Ovary (tissue), 3 donors: ENCODE measurements around the gene MMP28.
"Not testable (repeated sequence)": the region's sequence is repeated elsewhere in the genome, so short reads cannot be mapped to it uniquely, and the experiment has no call there.

Source experiments
- CTCF ChIP-seq, 3 donors: fragments of 450-650 bp in 2 of 3; fragments of 200-600 bp in 1 of 3; IDR thresholded peaks; one replicate each; pipeline versions ENCODE4 v1.5.1 to v1.8.0; 2016 to 2022; ENCODE audit warnings: antibody characterized with exemption in 3 of 3, mild to moderate bottlenecking in 1 of 3
- POLR2A ChIP-seq: fragments of 450-650 bp; IDR thresholded peaks from one replicate; pipeline ENCODE4 v1.6.1; 2017; ENCODE audit warnings: antibody characterized with exemption, mild to moderate bottlenecking, moderate library complexity
- donor health status: DM: no; HTN: no; CAD: no.

GRCh38 chr17:35751541-35751940, 43.9 kb downstream of the MMP28 start:
- not testable (repeated sequence) for TF ChIP-seq CTCF (IDR thresholded peaks at IDR 0.05); POLR2A
